ENCODE results near the gene MCRS1.
A peak's percentile ranks its signal among the peaks of the same experiment; 100 is the strongest.

The MCRS1 gene

DNA sequence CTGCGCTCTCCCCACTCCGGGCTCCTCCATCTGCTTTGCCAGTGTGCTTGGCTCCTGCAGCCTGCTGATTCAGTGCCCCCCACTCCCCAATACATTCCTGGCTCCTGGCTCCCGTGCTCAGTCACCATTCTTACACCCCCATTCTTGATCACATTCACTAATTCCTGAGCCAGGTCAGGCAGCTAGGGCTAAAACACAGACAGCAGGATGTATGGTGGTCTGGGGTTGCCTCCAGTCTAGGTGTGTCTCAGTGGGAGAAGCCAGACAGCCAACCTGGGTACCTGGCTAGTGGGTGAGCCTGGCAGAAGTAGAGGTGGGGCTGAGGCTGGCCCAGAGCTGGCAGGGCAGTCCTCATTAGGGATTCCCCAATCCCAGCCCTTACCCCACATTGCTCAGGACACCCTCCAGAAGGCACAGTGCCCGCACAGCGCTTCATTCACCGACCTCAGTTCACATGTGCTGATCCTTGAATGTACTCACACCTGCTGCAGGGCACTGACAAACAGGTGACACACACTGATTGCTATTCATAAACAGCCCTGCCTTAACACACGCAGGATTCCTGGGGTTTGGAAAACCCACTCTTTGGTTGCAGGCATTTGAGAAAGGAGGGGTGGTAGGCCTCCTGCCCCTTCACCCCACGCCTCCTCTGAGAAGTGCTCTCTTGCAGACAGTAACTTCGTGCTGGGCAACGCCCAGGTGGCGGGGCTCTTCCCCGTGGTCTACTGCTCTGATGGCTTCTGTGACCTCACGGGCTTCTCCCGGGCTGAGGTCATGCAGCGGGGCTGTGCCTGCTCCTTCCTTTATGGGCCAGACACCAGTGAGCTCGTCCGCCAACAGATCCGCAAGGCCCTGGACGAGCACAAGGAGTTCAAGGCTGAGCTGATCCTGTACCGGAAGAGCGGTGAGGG, 27.5 kb downstream of the MCRS1 start:
- no peak for DNase-seq (ENCODE audit: low spot score)
- TF ChIP-seq, protein P1, sequence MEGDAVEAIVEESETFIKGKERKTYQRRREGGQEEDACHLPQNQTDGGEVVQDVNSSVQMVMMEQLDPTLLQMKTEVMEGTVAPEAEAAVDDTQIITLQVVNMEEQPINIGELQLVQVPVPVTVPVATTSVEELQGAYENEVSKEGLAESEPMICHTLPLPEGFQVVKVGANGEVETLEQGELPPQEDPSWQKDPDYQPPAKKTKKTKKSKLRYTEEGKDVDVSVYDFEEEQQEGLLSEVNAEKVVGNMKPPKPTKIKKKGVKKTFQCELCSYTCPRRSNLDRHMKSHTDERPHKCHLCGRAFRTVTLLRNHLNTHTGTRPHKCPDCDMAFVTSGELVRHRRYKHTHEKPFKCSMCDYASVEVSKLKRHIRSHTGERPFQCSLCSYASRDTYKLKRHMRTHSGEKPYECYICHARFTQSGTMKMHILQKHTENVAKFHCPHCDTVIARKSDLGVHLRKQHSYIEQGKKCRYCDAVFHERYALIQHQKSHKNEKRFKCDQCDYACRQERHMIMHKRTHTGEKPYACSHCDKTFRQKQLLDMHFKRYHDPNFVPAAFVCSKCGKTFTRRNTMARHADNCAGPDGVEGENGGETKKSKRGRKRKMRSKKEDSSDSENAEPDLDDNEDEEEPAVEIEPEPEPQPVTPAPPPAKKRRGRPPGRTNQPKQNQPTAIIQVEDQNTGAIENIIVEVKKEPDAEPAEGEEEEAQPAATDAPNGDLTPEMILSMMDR (IDR thresholded peaks at IDR 0.05; ENCODE audit: borderline replicate concordance, control extremely low read depth, extremely low read depth, insufficient read depth, missing control alignments), result no peak

DNA sequence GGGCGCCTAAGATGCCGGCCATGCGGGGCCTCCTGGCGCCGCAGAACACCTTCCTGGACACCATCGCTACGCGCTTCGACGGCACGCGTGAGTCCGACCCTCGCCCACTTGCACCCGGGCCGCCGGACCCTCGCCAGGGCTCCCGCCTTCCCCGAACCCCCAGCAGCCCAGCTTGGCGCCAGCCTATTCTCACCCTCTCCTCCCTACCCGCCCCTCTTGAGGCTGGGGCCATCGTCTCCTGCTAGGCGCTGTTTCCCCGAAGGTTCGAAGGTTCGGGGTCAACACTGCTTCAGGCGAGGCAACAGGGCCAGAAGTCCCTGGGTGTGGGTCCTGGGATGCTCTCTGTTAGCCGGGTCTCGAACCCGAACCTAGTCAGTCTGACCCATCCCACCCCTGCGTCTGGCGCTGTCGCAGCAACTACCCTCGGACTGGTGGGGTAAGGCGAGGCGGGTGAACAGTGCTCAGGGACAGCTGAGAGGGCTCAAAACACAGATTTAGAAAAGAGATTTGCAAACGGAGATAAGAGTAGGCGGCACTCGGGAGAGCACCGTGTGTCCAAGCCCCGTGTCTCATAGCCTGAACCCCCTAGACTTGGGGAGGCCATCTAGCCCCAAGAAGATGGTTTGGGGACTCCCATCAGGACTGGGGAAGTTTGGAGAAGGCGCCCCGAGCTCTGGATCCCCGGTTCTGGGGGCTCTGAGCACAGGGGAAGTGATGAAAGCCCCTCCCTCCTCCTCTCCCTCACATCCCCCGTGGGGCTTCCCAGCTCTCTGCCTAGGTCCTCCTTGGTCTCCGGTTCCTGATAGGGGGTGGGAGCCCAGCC, 28.3 kb downstream of the MCRS1 start:
- DNase-seq (ENCODE audit: low spot score), result peak; percentile 71
- in situ Hi-C loops (cut with MboI; ENCODE audit: low sequenced_read_pairs, unreplicated experiment), result no loop called here
- TF ChIP-seq, protein P1 (IDR thresholded peaks at IDR 0.05; ENCODE audit: borderline replicate concordance, control extremely low read depth, extremely low read depth, insufficient read depth, missing control alignments), result no peak

More for the DNA sequence above, 27.5 kb downstream of the MCRS1 start:
- in situ Hi-C loops (cut with MboI; ENCODE audit: low sequenced_read_pairs, unreplicated experiment), result no loop called here

DNA sequence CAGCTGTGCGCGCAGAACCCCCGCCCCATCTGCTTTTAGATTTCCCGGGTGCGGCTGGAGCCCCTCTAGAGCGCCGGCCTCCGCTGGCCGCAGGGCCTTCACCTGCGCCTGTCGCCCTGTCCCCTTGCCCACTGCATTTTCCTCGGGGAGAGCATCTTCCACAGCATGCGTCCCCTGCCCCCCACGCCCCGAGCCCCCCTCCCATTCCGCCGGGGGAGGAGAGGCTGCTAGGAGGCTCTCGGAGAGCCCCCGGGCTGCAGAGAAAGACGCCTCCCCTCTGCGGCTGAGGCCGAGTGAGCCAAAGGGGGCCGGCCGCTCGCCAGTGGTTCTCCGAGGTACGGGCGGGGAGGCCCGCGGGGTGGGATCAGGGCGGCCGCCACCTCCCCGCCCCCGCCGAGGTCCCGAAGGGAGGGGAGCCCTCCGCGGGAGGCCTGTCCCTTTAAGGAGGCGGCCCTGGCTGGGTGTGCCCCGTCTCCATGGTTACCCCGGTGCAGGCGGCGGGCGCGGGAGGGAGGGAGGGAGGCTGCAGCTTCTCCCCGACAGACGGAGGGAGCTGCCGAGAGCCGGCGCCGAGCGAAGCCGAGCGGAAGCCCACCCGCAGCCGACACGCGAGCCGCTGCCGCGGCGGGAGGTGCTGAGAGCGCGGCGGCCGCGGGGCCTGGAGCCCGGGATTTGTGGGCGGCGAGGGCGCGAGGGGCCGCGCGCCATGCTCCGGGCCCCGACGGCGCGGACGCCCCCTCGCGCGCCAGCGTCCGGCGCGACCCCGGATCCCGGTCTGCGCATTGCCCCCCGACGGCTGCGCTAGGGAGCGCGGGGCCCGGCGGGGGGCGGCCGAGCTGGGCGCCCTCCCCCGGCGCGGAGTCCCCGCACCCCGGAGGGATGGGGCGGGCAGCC, 29.2 kb downstream of the MCRS1 start, which contains the start of gene KCNH3:
Gene KCNH3 (plus strand): TSS at position 521 of the 894 bp plus-strand sequence. CDS start 387 bp downstream, outside the sequence.
- TF ChIP-seq, protein P1 (IDR thresholded peaks at IDR 0.05; ENCODE audit: borderline replicate concordance, control extremely low read depth, extremely low read depth, insufficient read depth, missing control alignments), result no peak
- peak; percentile 97 for DNase-seq (ENCODE audit: low spot score)
- in situ Hi-C loops (cut with MboI; ENCODE audit: low sequenced_read_pairs, unreplicated experiment), result no loop called here

DNA sequence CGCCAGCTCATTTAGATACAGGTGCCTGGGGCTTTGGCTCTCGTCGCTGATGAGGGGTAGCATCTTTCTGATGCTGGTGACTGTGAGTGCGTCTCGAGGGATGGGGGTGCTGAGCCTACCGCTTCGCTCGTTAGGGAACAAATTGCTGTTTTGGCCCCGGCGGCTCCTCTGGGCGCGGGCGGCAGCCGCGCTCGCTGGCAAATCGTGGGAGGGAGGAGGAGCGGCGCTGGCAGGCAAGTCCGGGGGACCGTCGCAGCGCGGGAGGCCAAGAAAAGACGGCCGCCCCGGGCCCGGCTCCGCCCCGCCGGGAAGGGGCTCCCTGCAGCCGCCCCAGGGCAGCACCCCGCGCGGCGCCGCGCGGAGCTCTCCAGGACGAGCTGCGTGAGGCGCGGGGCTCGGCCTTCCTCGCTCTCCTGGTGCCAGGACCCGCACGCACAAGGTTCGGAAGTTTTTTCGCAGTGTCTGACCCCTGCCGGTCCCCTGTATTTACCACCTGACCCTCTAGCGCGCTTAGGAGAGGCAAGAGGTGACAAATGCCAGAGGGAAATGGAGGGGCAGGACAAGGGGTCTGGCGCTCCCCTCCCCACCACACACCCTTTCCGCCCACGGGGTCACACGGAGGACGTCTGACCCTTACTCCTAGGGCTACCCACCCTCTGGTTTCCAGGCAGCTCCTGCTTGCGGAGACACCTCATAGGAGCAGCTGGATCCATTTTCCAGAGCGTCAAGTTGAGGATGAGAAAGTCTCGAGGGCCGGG, 30.0 kb downstream of the MCRS1 start:
- in situ Hi-C loops (cut with MboI; ENCODE audit: low sequenced_read_pairs, unreplicated experiment), result no loop called here
- DNase-seq (ENCODE audit: low spot score), result peak; percentile 55
- TF ChIP-seq, protein P1 (IDR thresholded peaks at IDR 0.05; ENCODE audit: borderline replicate concordance, control extremely low read depth, extremely low read depth, insufficient read depth, missing control alignments), result peak; percentile 1

DNA sequence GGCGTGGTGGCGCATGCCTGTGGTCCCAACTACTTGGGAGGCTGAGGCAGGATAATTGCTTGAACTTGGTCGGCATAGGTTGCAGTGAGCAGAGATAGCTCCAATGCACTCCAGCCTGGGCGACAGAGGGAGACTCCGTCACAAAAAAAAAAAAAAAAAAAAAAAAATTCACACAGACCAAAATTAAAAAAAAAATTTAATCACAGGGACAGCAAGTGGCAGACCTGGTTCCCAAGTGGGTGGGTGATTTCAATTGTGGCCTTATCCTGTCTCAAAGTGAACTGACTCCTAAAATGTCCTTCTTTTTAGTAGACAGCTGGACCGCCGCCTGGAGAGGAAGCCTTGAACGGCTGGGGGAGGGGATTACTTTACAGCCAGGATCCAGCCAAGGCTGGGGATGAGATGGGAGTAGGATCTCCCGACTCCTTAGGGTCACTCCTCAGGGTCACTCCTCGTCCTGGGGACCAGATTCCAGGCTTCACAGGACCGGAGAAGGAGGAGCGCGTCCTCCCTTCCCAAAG, 30.7 kb downstream of the MCRS1 start:
- in situ Hi-C loops (cut with MboI; ENCODE audit: low sequenced_read_pairs, unreplicated experiment), result no loop called here
- TF ChIP-seq, protein P1 (IDR thresholded peaks at IDR 0.05; ENCODE audit: borderline replicate concordance, control extremely low read depth, extremely low read depth, insufficient read depth, missing control alignments), result no peak
- DNase-seq (ENCODE audit: low spot score), result no peak

Data from GM13976 (cell line).